CD4-positive, CD25-positive, alpha-beta regulatory T cell (primary cell): Measurements from ENCODE around the gene RUNX1. TPM values are rescaled to one million over a fixed set of nuclear protein-coding genes. Genes with fewer than 3 reads are reported as not detected.

Source experiments
- ATAC-seq, 2 donors: fragments of 150-1000 bp; cut with Tn5 transposase; one replicate each; pipeline ENCODE4 v1.10.0; 2021; ENCODE audit warnings: low read depth in 2 of 2, moderate number of reproducible peaks in 2 of 2, moderate library complexity in 1 of 2
- DNase-seq, 3 donors: peaks; one replicate each; pipeline versions ENCODE4 v3.0.0 to v3.0.0-alpha.2; 2012 to 2022; ENCODE audit warnings: mixed read lengths in 1 of 3
- H3K27ac ChIP-seq: one replicate; pipeline ENCODE4 v1.7.0; 2013; ENCODE audit warnings: mild to moderate bottlenecking, low read length; ENCODE audit not compliant: insufficient read depth, poor library complexity, severe bottlenecking
- H3K27me3 ChIP-seq: one replicate; pipeline ENCODE4 v1.7.0; 2013; ENCODE audit warnings: low read length; ENCODE audit not compliant: control insufficient read depth, insufficient read depth
- H3K36me3 ChIP-seq: one replicate; pipeline ENCODE4 v1.7.0; 2013; ENCODE audit warnings: mild to moderate bottlenecking, low read length, moderate library complexity; ENCODE audit not compliant: control insufficient read depth, insufficient read depth
- H3K4me1 ChIP-seq: 2 replicates; pipeline ENCODE4 v1.7.0; 2013; ENCODE audit warnings: mild to moderate bottlenecking, low read length; ENCODE audit not compliant: insufficient read depth, control insufficient read depth, poor library complexity, severe bottlenecking
- H3K4me3 ChIP-seq: one replicate; pipeline ENCODE4 v1.7.0; 2013; ENCODE audit warnings: low read depth, mild to moderate bottlenecking, low read length, moderate library complexity
- H3K9me3 ChIP-seq, 2 experiments: 1 replicate in 1 of 2; 2 replicates in 1 of 2; pipeline ENCODE4 v1.7.0; 2013; ENCODE audit warnings: low read length in 2 of 2, mild to moderate bottlenecking in 1 of 2, moderate library complexity in 1 of 2; ENCODE audit not compliant: control insufficient read depth in 2 of 2
- H3K27ac Mint-ChIP-seq, 3 donors: one replicate each; pipeline ENCODE4 v1.8.0; 2020 to 2022; ENCODE audit warnings: mild to moderate bottlenecking in 3 of 3, mixed read lengths in 3 of 3, moderate library complexity in 2 of 3
- H3K27me3 Mint-ChIP-seq: one replicate; pipeline ENCODE4 v1.8.0; 2022; ENCODE audit warnings: mild to moderate bottlenecking, mixed read lengths
- H3K36me3 Mint-ChIP-seq: one replicate; pipeline ENCODE4 v1.8.0; 2020; ENCODE audit warnings: mixed read lengths
- H3K4me1 Mint-ChIP-seq, 4 donors: one replicate each; pipeline ENCODE4 v1.8.0; 2020 to 2022; ENCODE audit warnings: mixed read lengths in 4 of 4, mild to moderate bottlenecking in 1 of 4
- H3K4me3 Mint-ChIP-seq, 4 donors: one replicate each; pipeline ENCODE4 v1.8.0; 2020 to 2022; ENCODE audit warnings: mild to moderate bottlenecking in 4 of 4, mixed read lengths in 4 of 4, moderate library complexity in 3 of 4
- H3K9me3 Mint-ChIP-seq, 7 donors: one replicate each; pipeline ENCODE4 v1.8.0; 2020 to 2022; ENCODE audit warnings: mixed read lengths in 7 of 7, mild to moderate bottlenecking in 3 of 7, moderate library complexity in 2 of 7
- polyA plus RNA-seq, 4 donors: library from polyadenylated mRNA; unstranded; fragments of 300-500 nt; fragmentation: Illumina TruSeq; gene quantifications; one replicate each; pipeline ENCODE4 v1.2.3, GENCODE V29; 2021
- total RNA-seq: library from RNA; stranded (reverse); gene quantifications from one replicate; pipeline ENCODE4 v1.2.3, GENCODE V29; 2022

The RUNX1 gene
- total and polyA plus RNA-seq, 5 donors from 2014 or later = 14.2 to 133 (median 21.4) TPM

- peak overlapping the region; percentile 92 to 95 (median 94) for H3K4me3 Mint-ChIP-seq
- H3K4me3 ChIP-seq = peak overlapping the region; percentile 85
- H3K4me1 ChIP-seq = peaks cover 85% of the 10 kb centered on the region
- ATAC-seq (peak; percentile 92 to 94), DNase-seq (peak; percentile 72 to 97 (median 90))
- H3K36me3 ChIP-seq = peaks cover 10% of the 10 kb centered on the region
- H3K36me3 Mint-ChIP-seq = peaks cover 24% of the 10 kb centered on the region
- no peaks in the 10 kb centered on the region for H3K9me3 Mint-ChIP-seq
- H3K4me1 Mint-ChIP-seq = peaks cover 32 to 94% (median 77%) of the 10 kb centered on the region in 4 donors
- no peaks in the 10 kb centered on the region for H3K27me3 Mint-ChIP-seq
- H3K27ac Mint-ChIP-seq = peak overlapping the region; percentile 97 to 99 (median 98)
- peak overlapping the region; percentile 94 for H3K27ac ChIP-seq
- H3K9me3 ChIP-seq = no peaks in the 10 kb centered on the region
- H3K27me3 ChIP-seq = no peaks in the 10 kb centered on the region
Measured at GRCh38 chr21:35026617-35027562, 22.2 kb downstream of the RUNX1 start.

GRCh38 chr21:35026153-35026500 lies 23.0 kb downstream of the RUNX1 start:
- peak overlapping the region; percentile 90 to 99 (median 97) for H3K27ac Mint-ChIP-seq
- DNase-seq (no peak), ATAC-seq (no peak)
- Histone ChIP-seq H3K9me3 (no peaks in the 10 kb centered on the region), H3K27ac (peak overlapping the region; percentile 94), H3K27me3 (no peaks in the 10 kb centered on the region), H3K36me3 (peaks cover 4% of the 10 kb centered on the region), H3K4me1 (peaks cover 92% of the 10 kb centered on the region), H3K4me3 (peak overlapping the region; percentile 85)
- H3K4me1 Mint-ChIP-seq = peaks cover 33 to 94% (median 78%) of the 10 kb centered on the region in 4 donors
- H3K4me3 Mint-ChIP-seq = peak overlapping the region; percentile 76 to 94 (median 92)
- H3K9me3 Mint-ChIP-seq = no peaks in the 10 kb centered on the region
- peaks cover 24% of the 10 kb centered on the region for H3K36me3 Mint-ChIP-seq
- no peaks in the 10 kb centered on the region for H3K27me3 Mint-ChIP-seq

- Histone ChIP-seq H3K27me3 (no peaks in the 10 kb centered on the region), H3K4me1 (peaks cover 95% of the 10 kb centered on the region), H3K4me3 (peak overlapping the region; percentile 85), H3K9me3 (no peaks in the 10 kb centered on the region), H3K36me3 (peaks cover 4% of the 10 kb centered on the region), H3K27ac (peak overlapping the region; percentile 94)
- no peaks in the 10 kb centered on the region for H3K27me3 Mint-ChIP-seq
- no peaks in the 10 kb centered on the region for H3K9me3 Mint-ChIP-seq
- H3K36me3 Mint-ChIP-seq = peaks cover 23% of the 10 kb centered on the region
- peak overlapping the region; percentile 90 to 99 (median 97) for H3K27ac Mint-ChIP-seq
- ATAC-seq (no peak), DNase-seq (no peak)
- peaks cover 31 to 94% (median 80%) of the 10 kb centered on the region in 4 donors for H3K4me1 Mint-ChIP-seq
- H3K4me3 Mint-ChIP-seq = peak overlapping the region; percentile 76 to 94 (median 92)
Measured at GRCh38 chr21:35025206-35026152, 23.6 kb downstream of the RUNX1 start.

GRCh38 chr21:35024513-35024912 lies 24.6 kb downstream of the RUNX1 start:
- H3K27ac ChIP-seq = peak overlapping the region; percentile 94

GRCh38 chr21:35024071-35024420 lies 25.1 kb downstream of the RUNX1 start:
- Mint-ChIP-seq H3K4me3 (peak overlapping the region in 3 of 4 donors; percentile 35 to 92 (median 65)), H3K27me3 (no peaks in the 10 kb centered on the region), H3K9me3 (no peaks in the 10 kb centered on the region), H3K4me1 (peaks cover 32 to 93% (median 81%) of the 10 kb centered on the region in 4 donors), H3K27ac (peak overlapping the region; percentile 86 to 99 (median 97)), H3K36me3 (peaks cover 23% of the 10 kb centered on the region)
- H3K4me3 ChIP-seq = peak overlapping the region; percentile 85
- peaks cover 5% of the 10 kb centered on the region for H3K36me3 ChIP-seq
- no peaks in the 10 kb centered on the region for H3K9me3 ChIP-seq
- ATAC-seq = no peak
- peaks cover 90% of the 10 kb centered on the region for H3K4me1 ChIP-seq
- no peak for DNase-seq
- no peaks in the 10 kb centered on the region for H3K27me3 ChIP-seq
- peak overlapping the region; percentile 94 for H3K27ac ChIP-seq

More at GRCh38 chr21:35024513-35024912, 24.6 kb downstream of the RUNX1 start:
- no peaks in the 10 kb centered on the region for H3K9me3 Mint-ChIP-seq
- H3K4me1 Mint-ChIP-seq = peaks cover 27 to 93% (median 80%) of the 10 kb centered on the region in 4 donors
- peaks cover 4% of the 10 kb centered on the region for H3K36me3 ChIP-seq
- H3K4me1 ChIP-seq = peaks cover 95% of the 10 kb centered on the region
- H3K27me3 ChIP-seq = no peaks in the 10 kb centered on the region
- H3K9me3 ChIP-seq = no peaks in the 10 kb centered on the region
- peak in 1 of 3 donors; percentile 58 for DNase-seq
- H3K4me3 ChIP-seq = peak overlapping the region; percentile 85
- H3K36me3 Mint-ChIP-seq = peaks cover 20% of the 10 kb centered on the region
- H3K4me3 Mint-ChIP-seq = peak overlapping the region; percentile 3 to 92 (median 70)
- ATAC-seq = no peak
- peak overlapping the region; percentile 90 to 99 (median 97) for H3K27ac Mint-ChIP-seq
- H3K27me3 Mint-ChIP-seq = no peaks in the 10 kb centered on the region

GRCh38 chr21:35023396-35024070 lies 25.6 kb downstream of the RUNX1 start:
- H3K4me3 Mint-ChIP-seq = peak overlapping the region; percentile 3 to 48 (median 24)

GRCh38 chr21:35021546-35021945 lies 27.6 kb downstream of the RUNX1 start:
- H3K36me3 ChIP-seq = peaks cover 9% of the 10 kb centered on the region
- Mint-ChIP-seq H3K4me1 (peaks cover 32 to 93% (median 79%) of the 10 kb centered on the region in 4 donors), H3K27me3 (no peaks in the 10 kb centered on the region), H3K4me3 (peak overlapping the region; percentile 76 to 82 (median 79)), H3K9me3 (no peaks in the 10 kb centered on the region), H3K27ac (peak overlapping the region; percentile 89 to 95 (median 89)), H3K36me3 (peaks cover 36% of the 10 kb centered on the region)
- H3K27me3 ChIP-seq = no peaks in the 10 kb centered on the region
- H3K27ac ChIP-seq = no peak overlapping the region
- DNase-seq = no peak
- H3K9me3 ChIP-seq = no peaks in the 10 kb centered on the region
- peaks cover 69% of the 10 kb centered on the region for H3K4me1 ChIP-seq
- no peak for ATAC-seq
- no peak overlapping the region for H3K4me3 ChIP-seq

More at GRCh38 chr21:35023396-35024070, 25.6 kb downstream of the RUNX1 start:
- H3K36me3 Mint-ChIP-seq = peaks cover 25% of the 10 kb centered on the region
- ATAC-seq (no peak), DNase-seq (no peak)
- peaks cover 32 to 93% (median 79%) of the 10 kb centered on the region in 4 donors for H3K4me1 Mint-ChIP-seq
- H3K27me3 ChIP-seq = no peaks in the 10 kb centered on the region
- peak overlapping the region; percentile 71 to 98 (median 97) for H3K27ac Mint-ChIP-seq
- peak overlapping the region; percentile 94 for H3K27ac ChIP-seq
- H3K9me3 Mint-ChIP-seq = no peaks in the 10 kb centered on the region
- no peaks in the 10 kb centered on the region for H3K9me3 ChIP-seq
- H3K4me1 ChIP-seq = peaks cover 85% of the 10 kb centered on the region
- H3K27me3 Mint-ChIP-seq = no peaks in the 10 kb centered on the region
- peaks cover 9% of the 10 kb centered on the region for H3K36me3 ChIP-seq
- H3K4me3 ChIP-seq = peak overlapping the region; percentile 4
